RWPE1 (cell line): ENCODE data around the gene HNRNPM.

Source experiments
- CTCF ChIA-PET: fragments of 350-600 bp; sonication (Branson Sonifier 250); formaldehyde crosslinking; extraction: SDS; loops from one replicate; lab custom pipeline; 2021; lab: Yijun Ruan, JAX
- POLR2A ChIA-PET: fragments of 400-600 bp; formaldehyde crosslinking; extraction: SDS; loops from one replicate; lab custom pipeline; 2020; ENCODE audit warnings: antibody characterized with exemption; ENCODE audit not compliant: low non-redundant PET; lab: Yijun Ruan, JAX
- DNase-seq: peaks from one replicate; pipeline ENCODE4 v3.0.0; 2012; ENCODE audit warnings: low spot score
- H3K27ac ChIP-seq: fragments of 450-650 bp; 2 replicates; pipeline ENCODE4 v1.5.1; 2017
- CTCF ChIP-seq: fragments of 450-650 bp; conservative IDR thresholded peaks from 2 replicates; pipeline ENCODE4 v1.5.1; 2017; ENCODE audit warnings: low read depth, mild to moderate bottlenecking

The HNRNPM gene

GRCh38 chr19:8499048-8499833 lies 54.5 kb downstream of the HNRNPM start:
- no peak overlapping the region for H3K27ac ChIP-seq
- ChIA-PET POLR2A (no interaction called here), CTCF (interaction anchor here (0.6 kb wide), 2 partner anchors 32 to 146 kb away, joined by 4 to 5 read pairs; no protein-coding TSS in a partner anchor)
- DNase-seq: no peak
- no peak for TF ChIP-seq CTCF

- no peak overlapping the region for H3K27ac ChIP-seq
- DNase-seq: no peak
- no peak for TF ChIP-seq CTCF
- ChIA-PET CTCF (no interaction called here), POLR2A (no interaction called here)
These were observed 55.4 kb downstream of the HNRNPM start for GRCh38 chr19:8500158-8500557.

- ChIA-PET CTCF (no interaction called here), POLR2A (no interaction called here)
- DNase-seq: no peak
- no peak for TF ChIP-seq CTCF
- no peak overlapping the region for H3K27ac ChIP-seq
These were observed 56.7 kb downstream of the HNRNPM start for GRCh38 chr19:8501516-8501915.

- ChIA-PET CTCF (no interaction called here), POLR2A (no interaction called here)
- H3K27ac ChIP-seq: no peak overlapping the region
- DNase-seq: no peak
- no peak for TF ChIP-seq CTCF
These were observed 57.2 kb downstream of the HNRNPM start for GRCh38 chr19:8501981-8502380.

- no peak for DNase-seq
- ChIA-PET CTCF (no interaction called here), POLR2A (no interaction called here)
- no peak overlapping the region for H3K27ac ChIP-seq
- TF ChIP-seq CTCF: no peak
These were observed 58.7 kb downstream of the HNRNPM start for GRCh38 chr19:8503510-8503909.

GRCh38 chr19:8504171-8504570 lies 59.4 kb downstream of the HNRNPM start:
- DNase-seq: no peak
- H3K27ac ChIP-seq: no peak overlapping the region
- TF ChIP-seq CTCF: no peak
- POLR2A ChIA-PET: no interaction called here
- CTCF ChIA-PET: interaction anchor here (0.6 to 0.8 kb wide), 3 partner anchors 77 to 805 kb away, joined by 3 to 4 read pairs (median 3); no protein-coding TSS in a partner anchor
